ENCODE results near the gene DOP1A. TPM values are rescaled to one million over a fixed set of nuclear protein-coding genes. Genes with fewer than 3 reads are reported as not detected.

The DOP1A gene
- total RNA-seq, 1 experiment from 2014 or later: 31.9 TPM

DNA sequence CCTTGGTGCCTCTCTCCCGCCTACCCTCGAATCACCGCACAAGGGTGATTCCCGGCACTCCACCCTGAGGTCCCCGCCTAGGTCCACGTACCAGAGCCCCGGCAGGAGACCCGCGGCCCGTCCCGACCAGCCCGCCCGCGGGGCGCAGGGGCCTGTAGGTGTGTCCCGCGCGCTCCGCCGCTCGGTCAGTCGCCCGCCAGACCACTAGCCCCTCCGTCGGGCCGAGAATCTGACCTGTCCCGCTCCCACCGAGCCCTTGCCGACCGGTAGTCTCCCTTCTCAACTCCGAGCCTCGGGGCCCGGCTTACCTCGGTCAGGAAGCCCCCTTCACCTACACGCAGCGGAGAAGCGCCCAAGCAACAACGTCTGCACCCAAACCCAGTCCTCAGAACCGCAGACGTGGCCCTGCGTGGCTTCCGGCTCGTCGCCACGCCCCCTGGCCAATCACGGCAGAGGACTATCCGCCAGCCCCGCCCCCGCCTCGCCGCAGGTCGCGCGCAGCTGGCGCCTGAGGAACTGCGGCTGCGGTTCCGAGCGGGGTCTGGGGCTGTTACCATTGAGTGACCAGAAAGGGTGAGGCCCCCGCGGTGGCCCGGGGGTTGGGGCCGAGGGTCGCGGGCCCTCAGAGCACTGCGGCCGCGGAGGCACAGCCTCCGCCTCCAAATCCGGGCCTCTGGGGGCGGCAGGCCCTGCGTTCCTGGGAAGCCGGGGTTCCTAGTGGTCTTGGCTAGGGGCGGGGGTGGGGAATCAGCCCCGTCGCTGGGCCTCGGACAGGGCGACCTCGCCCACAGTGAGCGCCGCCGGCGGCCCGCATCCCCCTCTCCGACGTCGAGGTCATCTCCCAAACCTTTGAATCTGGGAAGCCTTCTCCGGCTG is 125.6 kb downstream of the DOP1A start, which contains the start of the genes PGM3 and RWDD2A:
Gene PGM3 (minus strand): TSS at position 395 of the 876 bp plus-strand sequence. CDS start 2,253 bp downstream, outside the sequence.
Gene RWDD2A (plus strand): TSS at position 487 of the 876 bp plus-strand sequence. CDS start 1,095 bp downstream, outside the sequence.
- Histone ChIP-seq H3K36me3 (ENCODE audit: insufficient read depth, low read length, poor library complexity, severe bottlenecking) (peaks cover 26% of the 10 kb centered on the region), H3K9me3 (ENCODE audit: low read depth, low read length, poor library complexity, severe bottlenecking) (no peaks in the 10 kb centered on the region), H3K27ac (ENCODE audit: low read depth, low read length, poor library complexity, severe bottlenecking) (peak within 1 kb of the TSS; percentile 76), H3K4me1 (ENCODE audit: insufficient read depth, low read length, poor library complexity, severe bottlenecking) (peaks cover 11% of the 10 kb centered on the region), H3K27me3 (replicated peaks; ENCODE audit: insufficient read depth, low read depth, low read length, poor library complexity) (no peaks in the 10 kb centered on the region), H3K4me3 (ENCODE audit: low read depth, low read length, poor library complexity, severe bottlenecking) (peak within 1 kb of the TSS; percentile 83)
- CTCF ChIA-PET: interaction anchor here (0.6 kb wide), 2 partner anchors 14 to 831 kb away, joined by 3 to 9 read pairs; no protein-coding TSS in a partner anchor
- no peak for TF ChIP-seq EZH2 (IDR thresholded peaks at IDR 0.05; ENCODE audit: borderline replicate concordance, low read depth, low read length, poor library complexity, severe bottlenecking)
- no peak for TF ChIP-seq CTCF (conservative IDR thresholded peaks at IDR 0.05; ENCODE audit: low read depth, low read length)
- peak; percentile 93 for DNase-seq (ENCODE audit: low spot score)
- intact Hi-C loops (cut with micrococcal nuclease; ENCODE audit: unreplicated experiment): no loop called here
- no TSS peak for BruUV-seq (replicated peaks)
- POLR2A ChIA-PET (ENCODE audit: low non-redundant PET): interaction anchor here (0.6 kb wide), 1 partner anchor 44 kb away, joined by 5 read pairs; no protein-coding TSS in a partner anchor

GRCh38 chr6:83193747-83194566 is 126.5 kb downstream of the DOP1A start:
- Histone ChIP-seq H3K4me3 (ENCODE audit: low read depth, low read length, poor library complexity, severe bottlenecking) (peak overlapping the region; percentile 83), H3K4me1 (ENCODE audit: insufficient read depth, low read length, poor library complexity, severe bottlenecking) (peaks cover 4% of the 10 kb centered on the region), H3K9me3 (ENCODE audit: low read depth, low read length, poor library complexity, severe bottlenecking) (no peaks in the 10 kb centered on the region), H3K27ac (ENCODE audit: low read depth, low read length, poor library complexity, severe bottlenecking) (peak overlapping the region; percentile 76), H3K27me3 (replicated peaks; ENCODE audit: insufficient read depth, low read depth, low read length, poor library complexity) (no peaks in the 10 kb centered on the region), H3K36me3 (ENCODE audit: insufficient read depth, low read length, poor library complexity, severe bottlenecking) (peaks cover 19% of the 10 kb centered on the region)
- CTCF ChIA-PET: interaction anchor here (0.6 kb wide), 2 partner anchors 15 to 832 kb away, joined by 3 to 9 read pairs; no protein-coding TSS in a partner anchor
- intact Hi-C loops (cut with micrococcal nuclease; ENCODE audit: unreplicated experiment): no loop called here
- POLR2A ChIA-PET (ENCODE audit: low non-redundant PET): interaction anchor here (0.6 kb wide), 1 partner anchor 45 kb away, joined by 5 read pairs; no protein-coding TSS in a partner anchor
- BruUV-seq (replicated peaks): no TSS peak
- TF ChIP-seq EZH2 (IDR thresholded peaks at IDR 0.05; ENCODE audit: borderline replicate concordance, low read depth, low read length, poor library complexity, severe bottlenecking): no peak
- no peak for TF ChIP-seq CTCF (conservative IDR thresholded peaks at IDR 0.05; ENCODE audit: low read depth, low read length)
- DNase-seq (ENCODE audit: low spot score): peak; percentile 48

DNA sequence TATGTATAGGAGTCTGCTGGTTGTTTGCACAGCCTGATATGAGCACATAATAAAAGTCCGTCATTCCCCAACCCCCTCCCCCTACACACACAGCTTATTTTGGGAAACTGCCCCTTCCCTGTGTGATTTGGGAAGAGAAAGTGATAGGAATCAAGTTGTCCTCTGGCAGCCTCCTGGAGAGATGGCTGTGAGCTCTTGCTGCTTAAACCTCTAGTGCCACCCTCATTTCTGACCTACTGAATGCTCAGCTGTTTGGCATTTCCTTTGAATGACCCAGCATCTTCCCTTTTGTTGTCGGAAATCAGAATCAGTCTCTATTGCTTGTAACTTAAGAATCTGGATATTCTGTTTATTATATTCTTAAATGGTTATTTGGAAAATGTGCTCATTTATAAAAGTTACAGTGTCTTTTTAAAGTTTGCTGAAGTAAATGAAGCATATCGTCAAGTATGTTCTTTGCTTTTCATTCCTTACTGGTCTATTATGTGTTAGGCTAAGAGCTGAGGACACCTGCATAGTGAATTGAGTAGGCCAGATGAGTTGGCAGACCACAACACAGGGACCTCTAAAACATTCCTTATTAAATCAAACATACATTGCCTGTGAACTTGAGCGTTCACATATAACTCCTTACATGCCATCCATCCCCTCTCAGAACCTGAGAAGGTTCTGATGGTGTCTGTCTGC is 131.2 kb downstream of the DOP1A start:
- BruUV-seq (replicated peaks): no TSS peak
- H3K36me3 ChIP-seq (ENCODE audit: insufficient read depth, low read length, poor library complexity, severe bottlenecking): no peaks in the 10 kb centered on the region
- POLR2A ChIA-PET (ENCODE audit: low non-redundant PET): no interaction called here
- no peaks in the 10 kb centered on the region for H3K9me3 ChIP-seq (ENCODE audit: low read depth, low read length, poor library complexity, severe bottlenecking)
- intact Hi-C loops (cut with micrococcal nuclease; ENCODE audit: unreplicated experiment): no loop called here
- TF ChIP-seq CTCF (conservative IDR thresholded peaks at IDR 0.05; ENCODE audit: low read depth, low read length) (no peak), EZH2 (IDR thresholded peaks at IDR 0.05; ENCODE audit: borderline replicate concordance, low read depth, low read length, poor library complexity, severe bottlenecking) (no peak)
- no peak overlapping the region for H3K4me3 ChIP-seq (ENCODE audit: low read depth, low read length, poor library complexity, severe bottlenecking)
- no peak for DNase-seq (ENCODE audit: low spot score)
- H3K4me1 ChIP-seq (ENCODE audit: insufficient read depth, low read length, poor library complexity, severe bottlenecking): no peaks in the 10 kb centered on the region
- H3K27ac ChIP-seq (ENCODE audit: low read depth, low read length, poor library complexity, severe bottlenecking): no peak overlapping the region
- CTCF ChIA-PET: no interaction called here
- H3K27me3 ChIP-seq (replicated peaks; ENCODE audit: insufficient read depth, low read depth, low read length, poor library complexity): no peaks in the 10 kb centered on the region
